HUES6 (cell line): ENCODE results near the gene HPCA.

Source experiments
- H3K27ac ChIP-seq: 2 replicates; pipeline ENCODE4 v1.7.0; 2013; ENCODE audit warnings: low read depth, mild to moderate bottlenecking, low read length, inconsistent platforms
- H3K27me3 ChIP-seq: 2 replicates; pipeline ENCODE4 v1.6.1; 2013; ENCODE audit warnings: low read length; ENCODE audit not compliant: control insufficient read depth, insufficient read depth
- H3K36me3 ChIP-seq: 2 replicates; pipeline ENCODE4 v1.6.1; 2013; ENCODE audit warnings: low read length; ENCODE audit not compliant: control insufficient read depth, insufficient read depth
- H3K4me1 ChIP-seq: 2 replicates; pipeline ENCODE4 v1.6.1; 2013; ENCODE audit warnings: low read length; ENCODE audit not compliant: control insufficient read depth, insufficient read depth
- H3K4me3 ChIP-seq: 2 replicates; pipeline ENCODE4 v1.5.1; 2013; ENCODE audit warnings: low read depth, low read length
- H3K9ac ChIP-seq: one replicate; pipeline ENCODE4 v1.6.1; 2013; ENCODE audit warnings: mild to moderate bottlenecking, low read length
- H3K9me3 ChIP-seq: 2 replicates; pipeline ENCODE4 v1.6.1; 2013; ENCODE audit warnings: low read depth, low read length; ENCODE audit not compliant: control insufficient read depth, insufficient read depth

The HPCA gene

GRCh38 chr1:32884032-32884372 lies 2.3 kb upstream of the HPCA start:
- Histone ChIP-seq H3K27me3 (peaks cover 53% of the 10 kb centered on the region), H3K9ac (no peak overlapping the region), H3K27ac (no peak overlapping the region), H3K9me3 (no peaks in the 10 kb centered on the region), H3K36me3 (no peaks in the 10 kb centered on the region), H3K4me3 (no peak overlapping the region), H3K4me1 (no peaks in the 10 kb centered on the region)

- Histone ChIP-seq H3K4me3 (no peak overlapping the region), H3K36me3 (no peaks in the 10 kb centered on the region), H3K9me3 (no peaks in the 10 kb centered on the region), H3K9ac (no peak overlapping the region), H3K27me3 (peaks cover 60% of the 10 kb centered on the region), H3K27ac (no peak overlapping the region), H3K4me1 (no peaks in the 10 kb centered on the region)
Observed at GRCh38 chr1:32884726-32885125, 1.6 kb upstream of the HPCA start.

- Histone ChIP-seq H3K9ac (no peak overlapping the region), H3K4me3 (peak overlapping the region; percentile 57), H3K9me3 (no peaks in the 10 kb centered on the region), H3K36me3 (no peaks in the 10 kb centered on the region), H3K27me3 (peaks cover 69% of the 10 kb centered on the region), H3K4me1 (no peaks in the 10 kb centered on the region), H3K27ac (no peak overlapping the region)
Observed at GRCh38 chr1:32885676-32886003, 651 bp upstream of the HPCA start.

GRCh38 chr1:32886828-32887414 lies 630 bp downstream of the HPCA start:
- Histone ChIP-seq H3K27ac (no peak overlapping the region), H3K4me3 (no peak overlapping the region), H3K4me1 (no peaks in the 10 kb centered on the region), H3K27me3 (peaks cover 82% of the 10 kb centered on the region), H3K9me3 (no peaks in the 10 kb centered on the region), H3K9ac (no peak overlapping the region), H3K36me3 (no peaks in the 10 kb centered on the region)

GRCh38 chr1:32887623-32888022 lies 1.3 kb downstream of the HPCA start:
- no peak overlapping the region for H3K9ac ChIP-seq
- H3K4me3 ChIP-seq: no peak overlapping the region
- H3K36me3 ChIP-seq: no peaks in the 10 kb centered on the region
- H3K4me1 ChIP-seq: peaks cover 3% of the 10 kb centered on the region
- no peak overlapping the region for H3K27ac ChIP-seq
- peaks cover 89% of the 10 kb centered on the region for H3K27me3 ChIP-seq
- H3K9me3 ChIP-seq: peaks cover 2% of the 10 kb centered on the region; the same call in 1 of the 2 replicates

GRCh38 chr1:32888134-32888533 lies 1.8 kb downstream of the HPCA start:
- no peak overlapping the region for H3K4me3 ChIP-seq
- H3K9ac ChIP-seq: no peak overlapping the region
- peaks cover 2% of the 10 kb centered on the region; the same call in 1 of the 2 replicates for H3K9me3 ChIP-seq
- no peaks in the 10 kb centered on the region for H3K36me3 ChIP-seq
- H3K27me3 ChIP-seq: peaks cover 90% of the 10 kb centered on the region
- H3K4me1 ChIP-seq: peaks cover 4% of the 10 kb centered on the region
- H3K27ac ChIP-seq: no peak overlapping the region

GRCh38 chr1:32888677-32889420 lies 2.6 kb downstream of the HPCA start:
- Histone ChIP-seq H3K4me1 (peaks cover 4% of the 10 kb centered on the region), H3K4me3 (no peak overlapping the region), H3K9ac (no peak overlapping the region), H3K27ac (no peak overlapping the region), H3K36me3 (no peaks in the 10 kb centered on the region), H3K9me3 (peaks cover 2% of the 10 kb centered on the region; the same call in 1 of the 2 replicates), H3K27me3 (peaks cover 84% of the 10 kb centered on the region)

- peaks cover 2% of the 10 kb centered on the region; the same call in 1 of the 2 replicates for H3K9me3 ChIP-seq
- no peak overlapping the region for H3K4me3 ChIP-seq
- H3K9ac ChIP-seq: no peak overlapping the region
- H3K36me3 ChIP-seq: no peaks in the 10 kb centered on the region
- H3K4me1 ChIP-seq: peaks cover 10% of the 10 kb centered on the region
- peaks cover 75% of the 10 kb centered on the region for H3K27me3 ChIP-seq
- H3K27ac ChIP-seq: no peak overlapping the region
Observed at GRCh38 chr1:32889731-32890278, 3.5 kb downstream of the HPCA start.

- Histone ChIP-seq H3K9me3 (peaks cover 2% of the 10 kb centered on the region; the same call in 1 of the 2 replicates), H3K27ac (no peak overlapping the region), H3K4me3 (no peak overlapping the region), H3K9ac (no peak overlapping the region), H3K36me3 (no peaks in the 10 kb centered on the region), H3K4me1 (peaks cover 11% of the 10 kb centered on the region), H3K27me3 (peaks cover 66% of the 10 kb centered on the region)
Observed at GRCh38 chr1:32890516-32891240, 4.4 kb downstream of the HPCA start.

GRCh38 chr1:32891241-32891570 lies 4.9 kb downstream of the HPCA start:
- Histone ChIP-seq H3K9me3 (peaks cover 2% of the 10 kb centered on the region; the same call in 1 of the 2 replicates), H3K27ac (no peak overlapping the region), H3K9ac (no peak overlapping the region), H3K36me3 (no peaks in the 10 kb centered on the region), H3K27me3 (peaks cover 61% of the 10 kb centered on the region), H3K4me3 (no peak overlapping the region), H3K4me1 (peaks cover 11% of the 10 kb centered on the region)

GRCh38 chr1:32891630-32892029 lies 5.3 kb downstream of the HPCA start:
- H3K4me1 ChIP-seq: peaks cover 11% of the 10 kb centered on the region
- no peaks in the 10 kb centered on the region for H3K36me3 ChIP-seq
- H3K4me3 ChIP-seq: no peak overlapping the region
- H3K9me3 ChIP-seq: peaks cover 2% of the 10 kb centered on the region; the same call in 1 of the 2 replicates
- peaks cover 61% of the 10 kb centered on the region for H3K27me3 ChIP-seq
- H3K9ac ChIP-seq: no peak overlapping the region
- no peak overlapping the region for H3K27ac ChIP-seq
